K562 (cell line): ENCODE data around the gene NAALAD2. TPM values are rescaled to one million over a fixed set of nuclear protein-coding genes. Genes with fewer than 3 reads are reported as not detected.
A peak's percentile ranks its signal among the peaks of the same experiment; 100 is the strongest.

ENCODE experiments used
- ATF1 ChIP-seq, 2 experiments: fragments of 450-650 bp in 1 of 2; IDR thresholded peaks; 2 replicates each; pipeline ENCODE4 v1.6.1; 2016; ENCODE audit warnings: missing compliant biosample characterization in 1 of 2, missing genetic modification characterization in 1 of 2
- CCNT2 ChIP-seq: IDR thresholded peaks from 2 replicates; pipeline ENCODE4 v1.6.1; 2011; ENCODE audit warnings: borderline replicate concordance, low read depth, mild to moderate bottlenecking, moderate library complexity, mixed read lengths, low read length; ENCODE audit not compliant: insufficient read length; ENCODE audit errors: extremely low read depth
- CTBP1 ChIP-seq: fragments of 450-650 bp; IDR thresholded peaks from 2 replicates; pipeline ENCODE4 v1.6.1; 2016; ENCODE audit warnings: borderline replicate concordance
- HCFC1 ChIP-seq: IDR thresholded peaks from 2 replicates; pipeline ENCODE4 v1.6.1; 2012; ENCODE audit warnings: low read depth, low read length, improper control_type of control experiment
- HDAC1 ChIP-seq, 2 experiments: fragments of 450-650 bp; IDR thresholded peaks; 2 replicates each; pipeline ENCODE4 v1.6.1; 2016 to 2017; ENCODE audit warnings: inconsistent platforms in 1 of 2, mild to moderate bottlenecking in 1 of 2, moderate library complexity in 1 of 2
- HMGN3 ChIP-seq: IDR thresholded peaks from 2 replicates; pipeline ENCODE4 v1.6.1; 2011; ENCODE audit warnings: borderline replicate concordance, low read depth, mild to moderate bottlenecking, mixed read lengths, low read length; ENCODE audit not compliant: insufficient read length; ENCODE audit errors: extremely low read depth
- MAFK ChIP-seq: IDR thresholded peaks from 2 replicates; pipeline ENCODE4 v1.6.1; 2011; ENCODE audit warnings: low read length, improper control_type of control experiment
- MCM7 ChIP-seq, 2 experiments: fragments of 450-650 bp; IDR thresholded peaks; 2 replicates each; pipeline ENCODE4 v1.6.1; 2016 to 2018
- polyA plus RNA-seq, 8 experiments: library from polyadenylated mRNA; depleted of rRNA in 4 of 8; stranded (reverse) in 5 of 8; unstranded in 3 of 8; fragments of >200 nt; fragmentation: Nextera tagmentation in 2 of 8; fragmentation: Illumina TruSeq in 1 of 8; extraction: Ambion mirVana in 2 of 8; extraction: Trizol in 1 of 8; gene quantifications; 2 replicates each; pipeline versions ENCODE4 v1.2.1 to v1.2.3, GENCODE V29; 2011 to 2014; ENCODE audit warnings: inconsistent platforms in 1 of 8, missing spikeins in 1 of 8
- total RNA-seq, 7 experiments: library from RNA; depleted of rRNA in 6 of 7; stranded (reverse); fragments of >200 nt in 6 of 7; fragmentation: Illumina TruSeq in 2 of 7; extraction: Trizol in 2 of 7; gene quantifications; 2 replicates each; pipeline versions ENCODE4 v1.2.1 to v1.2.3, GENCODE V29; 2011 to 2021; ENCODE audit warnings: low replicate concordance in 1 of 7
- TF ChIP-seq, protein P1 (sequence below): sonication (generic); formaldehyde crosslinking; IDR thresholded peaks from 2 replicates; pipeline ENCODE4 v1.8.0; 2022; ENCODE audit warnings: mild to moderate bottlenecking, missing genetic modification reagents
- TF ChIP-seq, protein P2 (sequence below): sonication (generic); formaldehyde crosslinking; IDR thresholded peaks from 2 replicates; pipeline ENCODE4 v1.8.0; 2022; ENCODE audit warnings: mild to moderate bottlenecking, missing genetic modification reagents
- TF ChIP-seq, protein P3 (sequence below), 2 experiments: fragments of 450-650 bp in 1 of 2; sonication (generic) in 1 of 2; formaldehyde crosslinking in 1 of 2; IDR thresholded peaks; 2 replicates each; pipeline versions ENCODE4 v1.7.1 to v1.9.0; 2016 to 2022; ENCODE audit warnings: inconsistent platforms in 1 of 2, mild to moderate bottlenecking in 1 of 2, missing genetic modification reagents in 1 of 2

NAALAD2 gene
- total and polyA plus RNA-seq, 9 of the 15 experiments (the other 6 are each of a cell fraction or from before 2014, with no cell fraction given): 0.05 to 0.24 (median 0.12) TPM

DNA sequence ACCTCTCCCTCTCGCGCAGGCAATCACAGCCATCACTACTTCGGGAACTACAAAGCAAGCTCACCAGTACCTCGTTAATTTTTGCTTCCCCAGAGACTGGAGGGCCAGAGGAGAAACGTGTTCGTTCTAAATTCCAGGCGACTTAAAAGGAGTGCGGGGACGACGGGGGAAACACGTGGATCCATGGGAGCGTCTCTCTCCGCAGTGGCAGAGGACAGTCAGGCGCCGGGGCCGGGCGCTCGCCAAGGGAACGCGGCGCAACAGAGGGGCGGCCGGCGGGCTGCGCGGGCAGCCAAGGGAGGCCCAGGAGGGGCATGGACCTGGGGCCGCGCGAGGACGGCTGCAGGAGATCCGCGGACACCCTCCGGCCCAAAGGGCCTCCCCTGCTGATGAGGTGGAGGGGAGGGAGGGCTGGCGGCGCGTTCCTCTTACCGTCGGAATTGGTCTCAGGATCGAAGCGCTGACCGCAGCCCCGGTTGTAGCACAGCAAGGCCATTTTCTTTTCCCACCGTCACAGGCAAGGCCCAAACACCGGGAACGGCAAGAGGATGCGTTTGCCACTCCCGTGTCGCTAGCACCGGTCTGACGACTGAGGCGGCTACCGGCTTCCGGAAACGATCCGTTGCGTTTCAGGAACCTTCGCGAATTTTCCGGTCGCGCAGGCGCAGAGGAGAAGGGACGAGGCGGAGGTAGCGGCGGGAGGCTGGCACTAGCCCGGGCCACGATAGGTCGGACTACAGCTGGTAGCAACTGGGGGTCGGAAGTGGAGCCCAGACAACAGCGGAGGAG, 88.2 kb downstream of the NAALAD2 start, which contains the start of gene CHORDC1 (continued):
- TF ChIP-seq, protein P1, sequence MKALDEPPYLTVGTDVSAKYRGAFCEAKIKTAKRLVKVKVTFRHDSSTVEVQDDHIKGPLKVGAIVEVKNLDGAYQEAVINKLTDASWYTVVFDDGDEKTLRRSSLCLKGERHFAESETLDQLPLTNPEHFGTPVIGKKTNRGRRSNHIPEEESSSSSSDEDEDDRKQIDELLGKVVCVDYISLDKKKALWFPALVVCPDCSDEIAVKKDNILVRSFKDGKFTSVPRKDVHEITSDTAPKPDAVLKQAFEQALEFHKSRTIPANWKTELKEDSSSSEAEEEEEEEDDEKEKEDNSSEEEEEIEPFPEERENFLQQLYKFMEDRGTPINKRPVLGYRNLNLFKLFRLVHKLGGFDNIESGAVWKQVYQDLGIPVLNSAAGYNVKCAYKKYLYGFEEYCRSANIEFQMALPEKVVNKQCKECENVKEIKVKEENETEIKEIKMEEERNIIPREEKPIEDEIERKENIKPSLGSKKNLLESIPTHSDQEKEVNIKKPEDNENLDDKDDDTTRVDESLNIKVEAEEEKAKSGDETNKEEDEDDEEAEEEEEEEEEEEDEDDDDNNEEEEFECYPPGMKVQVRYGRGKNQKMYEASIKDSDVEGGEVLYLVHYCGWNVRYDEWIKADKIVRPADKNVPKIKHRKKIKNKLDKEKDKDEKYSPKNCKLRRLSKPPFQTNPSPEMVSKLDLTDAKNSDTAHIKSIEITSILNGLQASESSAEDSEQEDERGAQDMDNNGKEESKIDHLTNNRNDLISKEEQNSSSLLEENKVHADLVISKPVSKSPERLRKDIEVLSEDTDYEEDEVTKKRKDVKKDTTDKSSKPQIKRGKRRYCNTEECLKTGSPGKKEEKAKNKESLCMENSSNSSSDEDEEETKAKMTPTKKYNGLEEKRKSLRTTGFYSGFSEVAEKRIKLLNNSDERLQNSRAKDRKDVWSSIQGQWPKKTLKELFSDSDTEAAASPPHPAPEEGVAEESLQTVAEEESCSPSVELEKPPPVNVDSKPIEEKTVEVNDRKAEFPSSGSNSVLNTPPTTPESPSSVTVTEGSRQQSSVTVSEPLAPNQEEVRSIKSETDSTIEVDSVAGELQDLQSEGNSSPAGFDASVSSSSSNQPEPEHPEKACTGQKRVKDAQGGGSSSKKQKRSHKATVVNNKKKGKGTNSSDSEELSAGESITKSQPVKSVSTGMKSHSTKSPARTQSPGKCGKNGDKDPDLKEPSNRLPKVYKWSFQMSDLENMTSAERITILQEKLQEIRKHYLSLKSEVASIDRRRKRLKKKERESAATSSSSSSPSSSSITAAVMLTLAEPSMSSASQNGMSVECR: peak; percentile 53; the same call in 1 of the 2 replicates
- TF ChIP-seq MAFK (no peak), ATF1 (CRISPR knock-in tag; IDR thresholded peaks at IDR 0.05) (no peak), ATF1 (tag; IDR thresholded peaks at IDR 0.05) (peak; percentile 82), HMGN3 (peak; percentile 30), CCNT2 (peak; percentile 58), HDAC1 (IDR thresholded peaks at IDR 0.05) (peak in 1 of 2 experiments; percentile 47; a peak in 1 of 4 replicates), CTBP1 (peak; percentile 9; the same call in 1 of the 2 replicates), MCM7 (IDR thresholded peaks at IDR 0.05) (no peak), HCFC1 (0 out of 2 replicates have a peak, but pooled peaks have one; percentile 8)
- TF ChIP-seq, protein P2, sequence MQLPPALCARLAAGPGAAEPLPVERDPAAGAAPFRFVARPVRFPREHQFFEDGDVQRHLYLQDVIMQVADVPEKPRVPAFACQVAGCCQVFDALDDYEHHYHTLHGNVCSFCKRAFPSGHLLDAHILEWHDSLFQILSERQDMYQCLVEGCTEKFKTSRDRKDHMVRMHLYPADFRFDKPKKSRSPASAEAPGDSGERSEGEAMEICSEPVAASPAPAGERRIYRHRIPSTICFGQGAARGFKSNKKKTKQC (CRISPR knock-in tag): no peak
- TF ChIP-seq, protein P3, sequence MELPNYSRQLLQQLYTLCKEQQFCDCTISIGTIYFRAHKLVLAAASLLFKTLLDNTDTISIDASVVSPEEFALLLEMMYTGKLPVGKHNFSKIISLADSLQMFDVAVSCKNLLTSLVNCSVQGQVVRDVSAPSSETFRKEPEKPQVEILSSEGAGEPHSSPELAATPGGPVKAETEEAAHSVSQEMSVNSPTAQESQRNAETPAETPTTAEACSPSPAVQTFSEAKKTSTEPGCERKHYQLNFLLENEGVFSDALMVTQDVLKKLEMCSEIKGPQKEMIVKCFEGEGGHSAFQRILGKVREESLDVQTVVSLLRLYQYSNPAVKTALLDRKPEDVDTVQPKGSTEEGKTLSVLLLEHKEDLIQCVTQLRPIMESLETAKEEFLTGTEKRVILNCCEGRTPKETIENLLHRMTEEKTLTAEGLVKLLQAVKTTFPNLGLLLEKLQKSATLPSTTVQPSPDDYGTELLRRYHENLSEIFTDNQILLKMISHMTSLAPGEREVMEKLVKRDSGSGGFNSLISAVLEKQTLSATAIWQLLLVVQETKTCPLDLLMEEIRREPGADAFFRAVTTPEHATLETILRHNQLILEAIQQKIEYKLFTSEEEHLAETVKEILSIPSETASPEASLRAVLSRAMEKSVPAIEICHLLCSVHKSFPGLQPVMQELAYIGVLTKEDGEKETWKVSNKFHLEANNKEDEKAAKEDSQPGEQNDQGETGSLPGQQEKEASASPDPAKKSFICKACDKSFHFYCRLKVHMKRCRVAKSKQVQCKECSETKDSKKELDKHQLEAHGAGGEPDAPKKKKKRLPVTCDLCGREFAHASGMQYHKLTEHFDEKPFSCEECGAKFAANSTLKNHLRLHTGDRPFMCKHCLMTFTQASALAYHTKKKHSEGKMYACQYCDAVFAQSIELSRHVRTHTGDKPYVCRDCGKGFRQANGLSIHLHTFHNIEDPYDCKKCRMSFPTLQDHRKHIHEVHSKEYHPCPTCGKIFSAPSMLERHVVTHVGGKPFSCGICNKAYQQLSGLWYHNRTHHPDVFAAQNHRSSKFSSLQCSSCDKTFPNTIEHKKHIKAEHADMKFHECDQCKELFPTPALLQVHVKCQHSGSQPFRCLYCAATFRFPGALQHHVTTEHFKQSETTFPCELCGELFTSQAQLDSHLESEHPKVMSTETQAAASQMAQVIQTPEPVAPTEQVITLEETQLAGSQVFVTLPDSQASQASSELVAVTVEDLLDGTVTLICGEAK (IDR thresholded peaks at IDR 0.05): peak; percentile 81
- TF ChIP-seq, protein P3 (CRISPR knock-in tag; IDR thresholded peaks at IDR 0.05): no peak
